ENCODE measurements around the gene PHACTR1. TPM values are rescaled to one million over a fixed set of nuclear protein-coding genes. Genes with fewer than 3 reads are reported as not detected.

PHACTR1 gene
- total RNA-seq, 2 experiments from 2014 or later, result 1.3 to 2.3 TPM

GRCh38 chr6:13035606-13036005 lies 319.0 kb downstream of the PHACTR1 start:
- intact Hi-C loops (cut with DNase I, micrococcal nuclease), result no loop called here
- Mint-ChIP-seq H3K27me3 (peaks cover 6% of the 10 kb centered on the region), H3K27ac (no peak overlapping the region), H3K4me3 (no peak overlapping the region), H3K9me3 (no peaks in the 10 kb centered on the region), H3K36me3 (ENCODE audit: low read depth) (no peaks in the 10 kb centered on the region), H3K4me1 (ENCODE audit: low read depth) (no peaks in the 10 kb centered on the region)
- Histone ChIP-seq H3K27me3 (ENCODE audit: control insufficient read depth in 1 of 2, insufficient read depth in 2 of 2, low read length in 2 of 2) (peaks cover 0 to 2% of the 10 kb centered on the region in 2 experiments), H3K9me3 (ENCODE audit: control insufficient read depth in 1 of 2, insufficient read depth in 1 of 2, low read length in 2 of 2) (no peaks in the 10 kb centered on the region), H3K4me3 (ENCODE audit: low read length) (no peak overlapping the region), H3K4me1 (ENCODE audit: insufficient read depth, low read length) (no peaks in the 10 kb centered on the region), H3K36me3 (ENCODE audit: insufficient read depth, low read length) (no peaks in the 10 kb centered on the region), H3K27ac (ENCODE audit: low read depth in 1 of 2, low read length in 2 of 2) (no peak overlapping the region)
- no peak for TF ChIP-seq CTCF (IDR thresholded peaks at IDR 0.05)
- DNase-seq (no peak), ATAC-seq (ENCODE audit: poor library complexity) (no peak)
- ChIA-PET CTCF (no interaction called here), POLR2A (no interaction called here)

GRCh38 chr6:13038315-13038714 lies 321.7 kb downstream of the PHACTR1 start:
- no peak overlapping the region for H3K4me3 ChIP-seq (ENCODE audit: low read length)
- H3K4me1 ChIP-seq (ENCODE audit: insufficient read depth, low read length), result no peaks in the 10 kb centered on the region
- no peaks in the 10 kb centered on the region for H3K36me3 Mint-ChIP-seq (ENCODE audit: low read depth)
- intact Hi-C loops (cut with DNase I, micrococcal nuclease), result no loop called here
- H3K4me1 Mint-ChIP-seq (ENCODE audit: low read depth), result no peaks in the 10 kb centered on the region
- no peak for ATAC-seq (ENCODE audit: poor library complexity)
- H3K27me3 ChIP-seq (ENCODE audit: control insufficient read depth in 1 of 2, insufficient read depth in 2 of 2, low read length in 2 of 2), result peaks cover 0 to 2% of the 10 kb centered on the region in 2 experiments
- POLR2A ChIA-PET, result interaction anchor here (0.8 kb wide), 1 partner anchor 536 kb away, joined by 3 read pairs; the partner anchor contains the start of gene SIRT5
- no peak for DNase-seq
- H3K27ac ChIP-seq (ENCODE audit: low read depth in 1 of 2, low read length in 2 of 2), result no peak overlapping the region
- CTCF ChIA-PET, result interaction anchor here (1.1 kb wide), 1 partner anchor 12 kb away, joined by 3 read pairs; no protein-coding TSS in a partner anchor
- H3K27me3 Mint-ChIP-seq, result peaks cover 6% of the 10 kb centered on the region
- no peaks in the 10 kb centered on the region for H3K9me3 Mint-ChIP-seq
- no peak overlapping the region for H3K27ac Mint-ChIP-seq
- H3K36me3 ChIP-seq (ENCODE audit: insufficient read depth, low read length), result no peaks in the 10 kb centered on the region
- no peak overlapping the region for H3K4me3 Mint-ChIP-seq
- H3K9me3 ChIP-seq (ENCODE audit: control insufficient read depth in 1 of 2, insufficient read depth in 1 of 2, low read length in 2 of 2), result no peaks in the 10 kb centered on the region
- TF ChIP-seq CTCF (IDR thresholded peaks at IDR 0.05), result no peak

- peaks cover 0 to 2% of the 10 kb centered on the region in 2 experiments for H3K27me3 ChIP-seq (ENCODE audit: control insufficient read depth in 1 of 2, insufficient read depth in 2 of 2, low read length in 2 of 2)
- Mint-ChIP-seq H3K4me3 (no peak overlapping the region), H3K27me3 (peaks cover 6% of the 10 kb centered on the region), H3K36me3 (ENCODE audit: low read depth) (no peaks in the 10 kb centered on the region), H3K27ac (no peak overlapping the region), H3K4me1 (ENCODE audit: low read depth) (no peaks in the 10 kb centered on the region), H3K9me3 (no peaks in the 10 kb centered on the region)
- no peak overlapping the region for H3K27ac ChIP-seq (ENCODE audit: low read depth in 1 of 2, low read length in 2 of 2)
- H3K4me3 ChIP-seq (ENCODE audit: low read length), result no peak overlapping the region
- H3K9me3 ChIP-seq (ENCODE audit: control insufficient read depth in 1 of 2, insufficient read depth in 1 of 2, low read length in 2 of 2), result no peaks in the 10 kb centered on the region
- ChIA-PET POLR2A (interaction anchor here (0.8 kb wide), 1 partner anchor 536 kb away, joined by 3 read pairs; the partner anchor contains the start of gene SIRT5), CTCF (no interaction called here)
- no peaks in the 10 kb centered on the region for H3K36me3 ChIP-seq (ENCODE audit: insufficient read depth, low read length)
- intact Hi-C loops (cut with DNase I, micrococcal nuclease), result no loop called here
- DNase-seq, result no peak
- H3K4me1 ChIP-seq (ENCODE audit: insufficient read depth, low read length), result no peaks in the 10 kb centered on the region
- no peak for TF ChIP-seq CTCF (IDR thresholded peaks at IDR 0.05)
- no peak for ATAC-seq (ENCODE audit: poor library complexity)
Measured at GRCh38 chr6:13038741-13039190, 322.2 kb downstream of the PHACTR1 start.

Data from CD4-positive, alpha-beta T cell (primary cell).